Glutamatergic neuron (in vitro differentiated cells): ENCODE measurements around the gene PATE3. TPM values are rescaled to one million over a fixed set of nuclear protein-coding genes. Genes with fewer than 3 reads are reported as not detected.

Experiments
- DNase-seq: peaks from one replicate; pipeline ENCODE4 v3.0.0; 2022
- H3K27ac Mint-ChIP-seq: one replicate; pipeline ENCODE4 v1.8.0; 2020; ENCODE audit warnings: mild to moderate bottlenecking, mixed read lengths, inconsistent platforms; ENCODE audit not compliant: unreplicated experiment
- H3K27me3 Mint-ChIP-seq: one replicate; pipeline ENCODE4 v1.8.0; 2020; ENCODE audit warnings: mild to moderate bottlenecking, moderate library complexity, mixed read lengths, inconsistent platforms; ENCODE audit not compliant: unreplicated experiment
- H3K36me3 Mint-ChIP-seq: one replicate; pipeline ENCODE4 v1.8.0; 2020; ENCODE audit warnings: mild to moderate bottlenecking, mixed read lengths, inconsistent platforms; ENCODE audit not compliant: unreplicated experiment
- H3K4me1 Mint-ChIP-seq: one replicate; pipeline ENCODE4 v1.8.0; 2020; ENCODE audit warnings: mild to moderate bottlenecking, low read depth, mixed read lengths, inconsistent platforms; ENCODE audit not compliant: unreplicated experiment
- H3K4me3 Mint-ChIP-seq: one replicate; pipeline ENCODE4 v1.8.0; 2020; ENCODE audit warnings: mild to moderate bottlenecking, mixed read lengths, inconsistent platforms; ENCODE audit not compliant: unreplicated experiment
- H3K9me3 Mint-ChIP-seq: one replicate; pipeline ENCODE4 v1.8.0; 2020; ENCODE audit warnings: mild to moderate bottlenecking, moderate library complexity, mixed read lengths, inconsistent platforms; ENCODE audit not compliant: unreplicated experiment
- total RNA-seq: library from RNA; stranded (reverse); fragmentation: NEBNext Ultra II Directional; extraction: Animal tissue kit (Norgen Biotek cat#: 25700); gene quantifications from one replicate; pipeline ENCODE4 v1.2.1, GENCODE V29; 2021; ENCODE audit not compliant: unreplicated experiment
- TF ChIP-seq, protein P1 (sequence below): fragments of 200-600 bp; sonication (generic); IDR thresholded peaks from one replicate; pipeline ENCODE4 v1.5.0; 2021; ENCODE audit not compliant: partially characterized antibody, unreplicated experiment

The PATE3 gene
- total RNA-seq, 1 donor from 2014 or later: not detected

DNA sequence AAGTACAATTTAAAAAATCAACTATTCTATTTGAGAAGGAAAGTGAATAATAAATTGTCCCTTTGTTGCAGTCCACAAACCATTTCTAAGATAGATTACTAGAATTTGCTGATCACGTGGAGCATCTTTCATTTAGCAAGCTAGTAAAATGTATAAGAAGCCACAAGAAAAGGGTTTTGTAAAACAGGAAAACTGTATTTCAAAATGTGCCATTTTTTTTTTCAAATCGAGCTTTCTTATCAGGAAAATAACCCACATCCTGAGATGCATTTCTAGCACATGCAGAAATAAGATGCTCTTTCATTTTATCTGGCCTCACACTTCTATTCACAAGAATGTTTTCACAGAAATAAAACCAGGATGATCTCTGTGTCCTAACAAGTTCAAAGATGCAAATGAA, 3.2 kb upstream of the PATE3 start:
- H3K9me3 Mint-ChIP-seq: peaks cover 5% of the 10 kb centered on the region
- H3K4me1 Mint-ChIP-seq: no peaks in the 10 kb centered on the region
- peaks cover 4% of the 10 kb centered on the region for H3K27me3 Mint-ChIP-seq
- TF ChIP-seq, protein P1, sequence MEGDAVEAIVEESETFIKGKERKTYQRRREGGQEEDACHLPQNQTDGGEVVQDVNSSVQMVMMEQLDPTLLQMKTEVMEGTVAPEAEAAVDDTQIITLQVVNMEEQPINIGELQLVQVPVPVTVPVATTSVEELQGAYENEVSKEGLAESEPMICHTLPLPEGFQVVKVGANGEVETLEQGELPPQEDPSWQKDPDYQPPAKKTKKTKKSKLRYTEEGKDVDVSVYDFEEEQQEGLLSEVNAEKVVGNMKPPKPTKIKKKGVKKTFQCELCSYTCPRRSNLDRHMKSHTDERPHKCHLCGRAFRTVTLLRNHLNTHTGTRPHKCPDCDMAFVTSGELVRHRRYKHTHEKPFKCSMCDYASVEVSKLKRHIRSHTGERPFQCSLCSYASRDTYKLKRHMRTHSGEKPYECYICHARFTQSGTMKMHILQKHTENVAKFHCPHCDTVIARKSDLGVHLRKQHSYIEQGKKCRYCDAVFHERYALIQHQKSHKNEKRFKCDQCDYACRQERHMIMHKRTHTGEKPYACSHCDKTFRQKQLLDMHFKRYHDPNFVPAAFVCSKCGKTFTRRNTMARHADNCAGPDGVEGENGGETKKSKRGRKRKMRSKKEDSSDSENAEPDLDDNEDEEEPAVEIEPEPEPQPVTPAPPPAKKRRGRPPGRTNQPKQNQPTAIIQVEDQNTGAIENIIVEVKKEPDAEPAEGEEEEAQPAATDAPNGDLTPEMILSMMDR: no peak
- no peak for DNase-seq
- H3K27ac Mint-ChIP-seq: no peak overlapping the region
- no peak overlapping the region for H3K4me3 Mint-ChIP-seq
- H3K36me3 Mint-ChIP-seq: no peaks in the 10 kb centered on the region

GRCh38 chr11:125790825-125791224, 2.9 kb downstream of the PATE3 start:
- TF ChIP-seq, protein P1: no peak
- Mint-ChIP-seq H3K4me1 (no peaks in the 10 kb centered on the region), H3K4me3 (no peak overlapping the region), H3K27me3 (no peaks in the 10 kb centered on the region), H3K9me3 (peaks cover 2% of the 10 kb centered on the region), H3K36me3 (no peaks in the 10 kb centered on the region), H3K27ac (no peak overlapping the region)
- DNase-seq: no peak

DNA sequence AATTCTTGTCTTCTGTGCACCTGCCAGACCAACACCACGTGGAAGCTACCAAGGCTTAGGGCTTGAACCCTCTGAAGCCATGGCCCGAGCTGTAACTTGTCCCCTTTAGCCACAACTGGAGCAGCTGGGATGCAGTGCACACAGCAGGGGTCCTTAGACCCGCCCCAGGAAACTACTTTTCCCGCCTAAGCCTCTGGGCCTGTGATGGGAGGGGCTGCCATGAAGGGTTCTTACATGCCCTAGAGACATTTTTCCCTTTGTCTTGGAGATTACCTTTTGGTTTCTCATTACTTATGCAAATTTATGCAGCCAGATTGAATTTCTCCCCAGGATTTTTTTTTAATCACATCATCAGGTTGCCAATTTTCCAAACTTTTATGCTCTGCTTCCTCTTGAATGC, 9.7 kb downstream of the PATE3 start:
- Mint-ChIP-seq H3K27ac (no peak overlapping the region), H3K4me1 (no peaks in the 10 kb centered on the region), H3K36me3 (peaks cover 18% of the 10 kb centered on the region), H3K4me3 (no peak overlapping the region), H3K27me3 (no peaks in the 10 kb centered on the region), H3K9me3 (peaks cover 9% of the 10 kb centered on the region)
- DNase-seq: no peak
- TF ChIP-seq, protein P1: no peak

DNA sequence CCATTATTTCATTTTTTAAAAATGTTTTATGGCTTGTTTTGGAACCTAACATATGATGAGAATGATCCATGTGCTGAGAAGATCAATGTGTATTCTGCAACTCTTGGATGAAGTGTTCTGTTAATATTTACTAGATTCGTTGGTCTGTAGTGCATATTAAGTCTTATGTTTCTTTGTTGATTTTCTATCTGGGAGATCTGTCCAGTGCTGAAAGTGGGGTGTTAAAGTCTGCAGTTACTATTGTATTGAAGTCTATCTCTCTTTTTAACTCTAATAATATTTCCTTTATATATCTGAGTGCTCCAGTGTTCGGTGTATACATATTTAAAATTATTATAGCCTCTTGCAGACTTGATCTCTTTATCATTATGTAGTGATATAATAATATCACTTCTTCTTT, 11.9 kb downstream of the PATE3 start:
- Mint-ChIP-seq H3K9me3 (peaks cover 11% of the 10 kb centered on the region), H3K36me3 (peaks cover 26% of the 10 kb centered on the region), H3K4me1 (no peaks in the 10 kb centered on the region), H3K27ac (no peak overlapping the region), H3K27me3 (no peaks in the 10 kb centered on the region), H3K4me3 (no peak overlapping the region)
- TF ChIP-seq, protein P1: no peak
- no peak for DNase-seq

GRCh38 chr11:125802387-125802786, 14.5 kb downstream of the PATE3 start:
- H3K27me3 Mint-ChIP-seq: no peaks in the 10 kb centered on the region
- H3K4me1 Mint-ChIP-seq: no peaks in the 10 kb centered on the region
- H3K4me3 Mint-ChIP-seq: no peak overlapping the region
- TF ChIP-seq, protein P1: no peak
- DNase-seq: no peak
- H3K36me3 Mint-ChIP-seq: peaks cover 22% of the 10 kb centered on the region
- peaks cover 9% of the 10 kb centered on the region for H3K9me3 Mint-ChIP-seq
- H3K27ac Mint-ChIP-seq: no peak overlapping the region
